ENCODE results near the gene CROCC. TPM values are rescaled to one million over a fixed set of nuclear protein-coding genes. Genes with fewer than 3 reads are reported as not detected.
"Not testable (repeated sequence)": the region's sequence is repeated elsewhere in the genome, so short reads cannot be mapped to it uniquely, and the experiment has no call there.

CROCC gene
- total RNA-seq, 1 donor from 2014 or later: 15.2 TPM

GRCh38 chr1:16931206-16931934 lies 9.6 kb downstream of the CROCC start:
- Histone ChIP-seq H4K20me1 (ENCODE audit: low read depth) (peaks cover 13% of the 10 kb centered on the region), H3K79me2 (ENCODE audit: low read depth) (peaks cover 22% of the 10 kb centered on the region)
- not testable (repeated sequence) for H3K36me3 ChIP-seq; H3K27me3 ChIP-seq; H3K4me3 Mint-ChIP-seq; H3K4me1 ChIP-seq; H3F3A ChIP-seq (ENCODE audit: low read depth); H3K4me2 ChIP-seq; H3K9me3 ChIP-seq (ENCODE audit: low read depth); H3K4me3 ChIP-seq; H2AFZ ChIP-seq (replicated peaks); H3K27me3 Mint-ChIP-seq (ENCODE audit: insufficient read depth, low read depth); H3K27ac Mint-ChIP-seq; H3K9me3 Mint-ChIP-seq; DNase-seq (ENCODE audit: low spot score); H3K27ac ChIP-seq; H3K9ac ChIP-seq
- H3K4me1 Mint-ChIP-seq: peaks cover 32% of the 10 kb centered on the region
- peaks cover 21% of the 10 kb centered on the region for H3K36me3 Mint-ChIP-seq

- not testable (repeated sequence) for H4K20me1 ChIP-seq (ENCODE audit: low read depth); H3K27ac ChIP-seq; H3K4me3 ChIP-seq; H3K27me3 Mint-ChIP-seq (ENCODE audit: insufficient read depth, low read depth); H3K4me3 Mint-ChIP-seq; H2AFZ ChIP-seq (replicated peaks); H3K9ac ChIP-seq; H3K27ac Mint-ChIP-seq; H3K36me3 ChIP-seq; H3K79me2 ChIP-seq (ENCODE audit: low read depth); H3K4me2 ChIP-seq; H3K27me3 ChIP-seq; H3F3A ChIP-seq (ENCODE audit: low read depth); H3K4me1 ChIP-seq; H3K9me3 Mint-ChIP-seq; H3K9me3 ChIP-seq (ENCODE audit: low read depth); DNase-seq (ENCODE audit: low spot score)
- H3K4me1 Mint-ChIP-seq: peaks cover 12% of the 10 kb centered on the region
- peaks cover 21% of the 10 kb centered on the region for H3K36me3 Mint-ChIP-seq
Measured at GRCh38 chr1:16933945-16934344, 12.2 kb downstream of the CROCC start.

- not testable (repeated sequence) for H3K9me3 ChIP-seq (ENCODE audit: low read depth); H3K79me2 ChIP-seq (ENCODE audit: low read depth); H3K4me3 Mint-ChIP-seq; H3K27me3 Mint-ChIP-seq (ENCODE audit: insufficient read depth, low read depth); H3K27me3 ChIP-seq; H4K20me1 ChIP-seq (ENCODE audit: low read depth); H3K36me3 ChIP-seq; H3K4me3 ChIP-seq; H3K27ac Mint-ChIP-seq; DNase-seq (ENCODE audit: low spot score); H3K9ac ChIP-seq; H3K27ac ChIP-seq; H3K9me3 Mint-ChIP-seq; H3F3A ChIP-seq (ENCODE audit: low read depth); H3K4me2 ChIP-seq; H2AFZ ChIP-seq (replicated peaks); H3K4me1 Mint-ChIP-seq; H3K4me1 ChIP-seq
- peaks cover 14% of the 10 kb centered on the region for H3K36me3 Mint-ChIP-seq
Measured at GRCh38 chr1:16936580-16936979, 14.8 kb downstream of the CROCC start.

GRCh38 chr1:16938351-16939321 lies 16.9 kb downstream of the CROCC start:
- H3K4me2 ChIP-seq: peak overlapping the region; percentile 60
- TF ChIP-seq EZH2phosphoT487 (IDR thresholded peaks at IDR 0.05) (no peak), EZH2 (IDR thresholded peaks at IDR 0.05) (no peak), CTCF (IDR thresholded peaks at IDR 0.05) (no peak)

GRCh38 chr1:16939386-16940180 lies 17.9 kb downstream of the CROCC start:
- peak overlapping the region; percentile 27 for H3K4me3 ChIP-seq
- H3K9me3 ChIP-seq (ENCODE audit: low read depth); H3K9me3 Mint-ChIP-seq; H3K27me3 Mint-ChIP-seq (ENCODE audit: insufficient read depth, low read depth); H3K4me1 Mint-ChIP-seq; H2AFZ ChIP-seq (replicated peaks); H3K36me3 ChIP-seq; H3K27ac ChIP-seq; H3K79me2 ChIP-seq (ENCODE audit: low read depth); H3F3A ChIP-seq (ENCODE audit: low read depth); H3K4me1 ChIP-seq; H3K4me3 Mint-ChIP-seq; H3K27me3 ChIP-seq; H4K20me1 ChIP-seq (ENCODE audit: low read depth); H3K9ac ChIP-seq: not testable (repeated sequence)
- H3K36me3 Mint-ChIP-seq: peaks cover 13% of the 10 kb centered on the region
- H3K27ac Mint-ChIP-seq: peak overlapping the region; percentile 95
- H3K4me2 ChIP-seq: peak overlapping the region; percentile 60
- peak; percentile 31 for DNase-seq (ENCODE audit: low spot score)

More at GRCh38 chr1:16938351-16939321, 16.9 kb downstream of the CROCC start:
- peaks cover 7% of the 10 kb centered on the region for H3K4me1 ChIP-seq
- Mint-ChIP-seq H3K36me3 (peaks cover 13% of the 10 kb centered on the region), H3K4me1 (peaks cover 5% of the 10 kb centered on the region), H3K27me3 (ENCODE audit: insufficient read depth, low read depth) (no peaks in the 10 kb centered on the region), H3K9me3 (no peaks in the 10 kb centered on the region), H3K27ac (no peak overlapping the region), H3K4me3 (no peak overlapping the region)
- H3K4me3 ChIP-seq: peak overlapping the region; percentile 27
- H3K36me3 ChIP-seq: peaks cover 3% of the 10 kb centered on the region
- peak; percentile 69 for DNase-seq (ENCODE audit: low spot score)
- H3K9ac ChIP-seq: no peak overlapping the region
- no peak overlapping the region for H3K27ac ChIP-seq
- no peaks in the 10 kb centered on the region for H3K79me2 ChIP-seq (ENCODE audit: low read depth)
- H4K20me1 ChIP-seq (ENCODE audit: low read depth): no peaks in the 10 kb centered on the region
- H3K9me3 ChIP-seq (ENCODE audit: low read depth): no peaks in the 10 kb centered on the region
- no peaks in the 10 kb centered on the region for H3F3A ChIP-seq (ENCODE audit: low read depth)
- H3K27me3 ChIP-seq: no peaks in the 10 kb centered on the region
- no peak overlapping the region for H2AFZ ChIP-seq (replicated peaks)

Data from neural progenitor cell (in vitro differentiated cells).